ENCODE results near the gene NUTF2. TPM values are rescaled to one million over a fixed set of nuclear protein-coding genes. Genes with fewer than 3 reads are reported as not detected.

Gene NUTF2
- polyA plus RNA-seq, 3 donors from 2014 or later, result 115 to 157 (median 130) TPM

DNA sequence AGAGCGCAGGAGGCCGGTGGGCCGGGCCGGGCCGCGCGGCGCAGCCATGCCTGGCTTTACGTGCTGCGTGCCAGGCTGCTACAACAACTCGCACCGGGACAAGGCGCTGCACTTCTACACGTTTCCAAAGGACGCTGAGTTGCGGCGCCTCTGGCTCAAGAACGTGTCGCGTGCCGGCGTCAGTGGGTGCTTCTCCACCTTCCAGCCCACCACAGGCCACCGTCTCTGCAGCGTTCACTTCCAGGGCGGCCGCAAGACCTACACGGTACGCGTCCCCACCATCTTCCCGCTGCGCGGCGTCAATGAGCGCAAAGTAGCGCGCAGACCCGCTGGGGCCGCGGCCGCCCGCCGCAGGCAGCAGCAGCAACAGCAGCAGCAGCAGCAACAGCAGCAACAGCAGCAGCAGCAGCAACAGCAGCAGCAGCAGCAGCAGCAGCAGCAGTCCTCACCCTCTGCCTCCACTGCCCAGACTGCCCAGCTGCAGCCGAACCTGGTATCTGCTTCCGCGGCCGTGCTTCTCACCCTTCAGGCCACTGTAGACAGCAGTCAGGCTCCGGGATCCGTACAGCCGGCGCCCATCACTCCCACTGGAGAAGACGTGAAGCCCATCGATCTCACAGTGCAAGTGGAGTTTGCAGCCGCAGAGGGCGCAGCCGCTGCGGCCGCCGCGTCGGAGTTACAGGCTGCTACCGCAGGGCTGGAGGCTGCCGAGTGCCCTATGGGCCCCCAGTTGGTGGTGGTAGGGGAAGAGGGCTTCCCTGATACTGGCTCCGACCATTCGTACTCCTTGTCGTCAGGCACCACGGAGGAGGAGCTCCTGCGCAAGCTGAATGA is 4.0 kb upstream of the NUTF2 start:
- no peaks in the 10 kb centered on the region for H3K9me3 Mint-ChIP-seq
- H3K27ac Mint-ChIP-seq, result peak overlapping the region; percentile 89 to 96 (median 94)
- peak; percentile 72 to 76 (median 74) for DNase-seq
- peak overlapping the region; percentile 88 to 96 (median 93) for H3K4me3 Mint-ChIP-seq
- peaks cover 2 to 15% (median 3%) of the 10 kb centered on the region in 3 donors for H3K27me3 Mint-ChIP-seq (ENCODE audit: low read depth in 3 of 3)
- peaks cover 44 to 49% of the 10 kb centered on the region in 2 donors for H3K4me1 Mint-ChIP-seq
- peaks cover 0 to 3% (median 0%) of the 10 kb centered on the region in 3 donors for H3K36me3 Mint-ChIP-seq

DNA sequence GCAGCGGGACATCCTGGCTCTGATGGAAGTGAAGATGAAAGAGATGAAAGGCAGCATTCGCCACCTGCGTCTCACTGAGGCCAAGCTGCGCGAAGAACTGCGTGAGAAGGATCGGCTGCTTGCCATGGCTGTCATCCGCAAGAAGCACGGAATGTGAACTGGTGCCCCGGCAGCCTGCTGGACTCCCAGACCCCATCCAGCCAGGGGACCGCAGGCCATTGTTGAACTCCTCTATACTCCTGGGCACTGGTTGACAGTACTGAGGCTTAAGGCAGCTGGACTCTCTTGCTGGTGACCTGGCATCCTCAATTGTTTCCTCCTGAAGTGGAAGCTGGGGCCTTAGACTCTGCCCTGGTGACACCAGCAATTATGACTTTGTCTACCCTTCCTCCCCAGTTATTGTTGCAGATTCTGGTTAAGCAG is 3.4 kb upstream of the NUTF2 start:
- Mint-ChIP-seq H3K36me3 (peaks cover 0 to 3% (median 0%) of the 10 kb centered on the region in 3 donors), H3K9me3 (no peaks in the 10 kb centered on the region), H3K4me3 (peak overlapping the region; percentile 88 to 96 (median 93)), H3K27ac (peak overlapping the region; percentile 89 to 96 (median 94)), H3K27me3 (ENCODE audit: low read depth in 3 of 3) (peaks cover 2 to 16% (median 3%) of the 10 kb centered on the region in 3 donors), H3K4me1 (peaks cover 49 to 53% of the 10 kb centered on the region in 2 donors)
- DNase-seq, result no peak

DNA sequence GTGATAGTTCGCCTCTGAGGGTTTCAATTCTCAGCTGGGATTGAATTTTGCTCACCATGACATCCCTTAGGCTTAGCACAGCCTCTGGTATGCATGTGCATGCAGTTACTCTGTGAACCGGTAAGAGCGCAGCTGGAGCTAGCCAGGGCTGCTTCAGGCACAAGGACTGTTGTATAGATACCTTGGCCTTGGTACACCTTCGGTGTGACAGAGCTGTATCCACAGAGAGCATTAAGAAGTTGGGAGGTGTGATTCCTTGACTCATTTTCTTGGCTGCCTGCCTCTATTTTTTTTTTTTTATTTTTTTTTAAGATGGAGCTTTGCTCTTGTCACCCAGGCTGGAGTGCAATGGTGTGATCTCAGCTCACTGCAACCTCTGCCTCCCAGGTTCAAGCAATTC is 2.2 kb upstream of the NUTF2 start:
- Mint-ChIP-seq H3K36me3 (peaks cover 0 to 3% (median 0%) of the 10 kb centered on the region in 3 donors), H3K4me3 (peak overlapping the region; percentile 7 to 96 (median 24)), H3K4me1 (peaks cover 53 to 58% of the 10 kb centered on the region in 2 donors), H3K27me3 (ENCODE audit: low read depth in 3 of 3) (peaks cover 2 to 16% (median 3%) of the 10 kb centered on the region in 3 donors), H3K9me3 (no peaks in the 10 kb centered on the region), H3K27ac (peak overlapping the region in 5 of 6 donors; percentile 59 to 94 (median 71))
- DNase-seq, result no peak

DNA sequence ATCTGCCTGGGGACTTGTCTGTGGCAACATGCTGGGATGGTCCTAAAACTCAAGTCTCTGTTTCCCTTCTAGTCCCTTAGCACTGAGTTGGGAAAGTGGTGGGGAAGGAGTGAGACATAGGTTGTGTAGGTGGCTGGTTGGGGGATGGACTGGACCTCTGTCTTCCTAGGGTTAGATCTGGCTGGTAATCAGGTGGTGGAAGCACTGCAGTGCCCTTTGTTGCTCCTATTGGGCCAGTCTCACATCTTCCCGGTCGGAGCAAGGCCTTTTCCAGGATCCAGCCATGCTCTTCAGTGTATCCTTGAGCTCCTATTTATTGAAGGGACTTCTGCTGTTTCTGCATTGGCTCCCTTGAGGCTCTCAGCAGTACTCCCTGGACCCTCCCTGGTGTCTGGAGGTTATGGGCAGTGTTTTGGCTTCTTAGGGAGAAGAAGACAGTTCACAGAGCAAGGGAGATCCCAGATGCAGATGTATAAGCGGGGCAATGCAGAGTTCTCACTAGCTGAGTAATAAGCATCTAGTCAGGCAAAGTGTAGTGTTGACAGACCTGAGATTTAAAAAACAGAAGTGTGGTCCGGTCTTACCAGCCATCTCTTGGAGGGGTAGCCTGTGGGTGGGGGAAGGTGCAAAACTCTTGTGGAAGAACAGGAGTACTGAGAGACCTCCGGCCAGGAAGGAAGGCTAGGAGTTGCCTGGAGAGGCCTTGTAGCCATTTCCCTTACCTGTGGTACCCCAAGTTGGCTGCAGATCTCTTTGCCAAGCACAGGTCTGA is 1.3 kb upstream of the NUTF2 start:
- no peak for DNase-seq
- Mint-ChIP-seq H3K4me3 (peak overlapping the region; percentile 85 to 88 (median 85)), H3K9me3 (no peaks in the 10 kb centered on the region), H3K27ac (peak overlapping the region; percentile 83 to 93 (median 92)), H3K36me3 (peaks cover 0 to 3% (median 0%) of the 10 kb centered on the region in 3 donors), H3K4me1 (peaks cover 55 to 58% of the 10 kb centered on the region in 2 donors), H3K27me3 (ENCODE audit: low read depth in 3 of 3) (peaks cover 2 to 16% (median 3%) of the 10 kb centered on the region in 3 donors)

DNA sequence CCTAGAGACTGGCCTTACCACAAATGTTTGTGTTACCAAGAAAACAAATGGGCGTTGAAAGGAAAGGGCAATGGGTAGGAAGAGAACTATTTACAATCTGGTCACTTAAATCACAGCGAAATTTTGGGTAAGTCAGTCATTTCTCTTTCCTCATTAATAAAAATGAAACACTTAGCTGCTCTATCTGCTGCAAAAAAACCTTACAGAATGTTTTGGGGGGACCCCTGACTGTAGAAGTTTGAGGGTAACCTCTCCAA is 742 bp upstream of the NUTF2 start:
- H3K27me3 Mint-ChIP-seq (ENCODE audit: low read depth in 3 of 3), result peaks cover 2 to 16% (median 3%) of the 10 kb centered on the region in 3 donors
- H3K4me3 Mint-ChIP-seq, result peak overlapping the region; percentile 85 to 88 (median 85)
- peaks cover 0 to 3% (median 0%) of the 10 kb centered on the region in 3 donors for H3K36me3 Mint-ChIP-seq
- no peak for DNase-seq
- peak overlapping the region; percentile 83 to 93 (median 92) for H3K27ac Mint-ChIP-seq
- no peaks in the 10 kb centered on the region for H3K9me3 Mint-ChIP-seq
- H3K4me1 Mint-ChIP-seq, result peaks cover 55 to 58% of the 10 kb centered on the region in 2 donors

DNA sequence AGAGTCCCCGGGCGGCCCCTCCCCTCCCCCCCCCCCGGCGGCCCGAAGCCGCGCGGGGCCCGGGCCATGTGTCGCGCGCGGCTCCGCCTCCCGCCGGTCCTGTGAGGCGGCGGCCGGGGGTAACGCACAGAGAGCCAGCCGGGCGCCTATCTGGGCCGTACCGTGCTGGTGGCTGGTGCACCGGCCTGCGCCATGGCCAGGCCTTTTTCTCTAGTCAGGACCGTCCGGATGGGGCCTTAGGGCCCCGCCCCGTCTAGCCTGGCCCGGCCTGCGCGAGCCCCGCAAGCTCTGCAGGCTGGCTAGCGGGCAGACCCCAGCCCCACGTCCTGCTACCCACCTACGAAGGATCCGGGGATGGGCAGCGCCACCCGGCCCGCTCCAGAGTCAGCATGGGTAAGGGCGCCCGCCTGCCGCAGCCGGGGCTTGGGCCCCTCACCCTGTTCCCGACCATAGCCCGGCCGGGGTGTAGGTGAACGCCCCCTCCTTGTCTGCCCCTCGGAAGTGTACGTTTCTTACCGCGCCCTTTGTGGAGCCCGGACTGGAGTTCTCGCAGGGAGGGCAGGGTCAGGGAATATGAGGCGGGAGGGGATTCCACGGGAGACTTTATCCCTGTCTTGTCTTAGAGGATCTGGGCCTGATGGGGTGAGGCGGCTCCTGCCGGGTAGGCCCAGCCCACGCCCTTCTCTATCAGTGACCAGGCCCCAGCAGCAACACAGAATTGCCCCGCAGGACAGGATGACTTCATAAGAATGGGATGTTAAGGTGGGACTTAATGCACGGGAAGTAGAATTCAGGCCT is 530 bp downstream of the NUTF2 start, which contains the start of gene CENPT:
TSS of gene CENPT (minus strand) at position 630 of the 798 bp plus-strand sequence. CDS start 13,834 bp downstream, outside the sequence.
- peaks cover 0 to 3% (median 0%) of the 10 kb centered on the region in 3 donors for H3K36me3 Mint-ChIP-seq
- H3K4me3 Mint-ChIP-seq, result peak within 1 kb of the TSS; percentile 85 to 88 (median 85)
- H3K4me1 Mint-ChIP-seq, result peaks cover 49 to 50% of the 10 kb centered on the region in 2 donors
- H3K9me3 Mint-ChIP-seq, result no peaks in the 10 kb centered on the region
- peaks cover 1 to 14% (median 2%) of the 10 kb centered on the region in 3 donors for H3K27me3 Mint-ChIP-seq (ENCODE audit: low read depth in 3 of 3)
- DNase-seq, result no peak
- H3K27ac Mint-ChIP-seq, result peak within 1 kb of the TSS; percentile 55 to 92 (median 83)

DNA sequence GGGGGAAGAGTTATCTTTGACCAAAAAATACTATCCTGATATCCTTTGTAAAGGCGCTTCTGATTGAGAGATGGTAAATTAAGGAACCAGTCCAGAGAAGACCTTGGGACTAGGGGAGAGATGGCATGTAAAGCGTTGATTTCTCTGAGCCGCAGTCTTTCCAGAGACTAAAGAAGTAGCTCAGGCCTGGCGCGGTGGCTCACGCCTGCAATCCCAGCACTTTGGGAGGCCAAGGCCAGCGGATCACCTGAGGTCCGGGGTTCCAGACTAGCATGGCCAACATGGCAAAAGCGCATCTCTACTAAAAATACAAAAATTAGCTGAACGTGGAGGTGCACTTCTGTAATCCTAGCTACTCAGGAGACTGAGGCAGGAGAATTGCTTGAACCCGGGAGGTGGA is 1.4 kb downstream of the NUTF2 start:
- Mint-ChIP-seq H3K27me3 (ENCODE audit: low read depth in 3 of 3) (peaks cover 1 to 12% (median 2%) of the 10 kb centered on the region in 3 donors), H3K27ac (peak overlapping the region in 1 of 6 donors; percentile 62), H3K4me1 (peaks cover 44% of the 10 kb centered on the region in 2 donors), H3K4me3 (peak overlapping the region; percentile 75 to 85 (median 83)), H3K9me3 (no peaks in the 10 kb centered on the region), H3K36me3 (peaks cover 0 to 3% (median 0%) of the 10 kb centered on the region in 3 donors)
- no peak for DNase-seq

DNA sequence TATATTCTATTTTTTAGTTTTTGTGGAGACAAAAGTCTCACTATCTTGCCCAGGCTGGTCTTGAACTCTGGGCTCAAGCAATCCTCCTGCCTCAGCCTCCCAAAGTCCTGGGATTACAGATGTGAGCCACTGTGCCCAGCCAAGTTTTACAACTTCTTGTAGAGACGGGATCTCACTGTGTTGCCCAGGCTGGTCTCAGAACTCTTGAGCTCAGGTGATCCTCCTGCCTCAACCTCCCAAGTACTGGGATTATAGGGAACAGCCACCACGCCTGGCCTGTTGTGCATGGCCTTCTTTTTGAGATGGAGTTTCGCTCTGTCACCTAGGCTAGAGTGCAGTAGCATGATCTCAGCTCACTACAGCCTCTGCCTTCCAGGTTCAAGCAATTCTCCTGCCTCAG is 6.9 kb downstream of the NUTF2 start:
- Mint-ChIP-seq H3K36me3 (peaks cover 0 to 3% (median 0%) of the 10 kb centered on the region in 3 donors), H3K27ac (no peak overlapping the region), H3K4me3 (no peak overlapping the region), H3K4me1 (peaks cover 24 to 34% of the 10 kb centered on the region in 2 donors), H3K27me3 (ENCODE audit: low read depth in 3 of 3) (peaks cover 0 to 1% (median 0%) of the 10 kb centered on the region in 3 donors), H3K9me3 (no peaks in the 10 kb centered on the region)
- DNase-seq, result no peak

DNA sequence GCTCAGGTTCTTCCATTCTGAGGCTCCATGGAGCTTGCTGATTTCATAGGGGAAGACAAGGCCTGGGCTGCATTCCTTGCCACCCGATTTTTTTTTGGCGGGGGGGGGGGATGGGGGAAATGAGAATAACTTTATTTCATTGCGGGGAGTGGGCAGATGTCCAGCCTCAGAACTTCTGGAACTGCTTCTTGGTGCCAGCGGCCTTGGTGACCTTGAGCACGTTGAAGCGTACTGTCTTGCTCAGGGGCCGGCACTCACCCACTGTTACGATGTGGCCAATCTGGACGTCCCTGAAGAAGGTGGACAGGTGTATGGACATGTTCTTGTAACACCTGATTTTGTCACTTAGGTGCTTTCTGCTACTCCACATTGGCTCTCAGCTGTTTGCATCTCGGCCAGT is 9.1 kb downstream of the NUTF2 start:
- H3K36me3 Mint-ChIP-seq, result peaks cover 0 to 3% (median 0%) of the 10 kb centered on the region in 3 donors

DNA sequence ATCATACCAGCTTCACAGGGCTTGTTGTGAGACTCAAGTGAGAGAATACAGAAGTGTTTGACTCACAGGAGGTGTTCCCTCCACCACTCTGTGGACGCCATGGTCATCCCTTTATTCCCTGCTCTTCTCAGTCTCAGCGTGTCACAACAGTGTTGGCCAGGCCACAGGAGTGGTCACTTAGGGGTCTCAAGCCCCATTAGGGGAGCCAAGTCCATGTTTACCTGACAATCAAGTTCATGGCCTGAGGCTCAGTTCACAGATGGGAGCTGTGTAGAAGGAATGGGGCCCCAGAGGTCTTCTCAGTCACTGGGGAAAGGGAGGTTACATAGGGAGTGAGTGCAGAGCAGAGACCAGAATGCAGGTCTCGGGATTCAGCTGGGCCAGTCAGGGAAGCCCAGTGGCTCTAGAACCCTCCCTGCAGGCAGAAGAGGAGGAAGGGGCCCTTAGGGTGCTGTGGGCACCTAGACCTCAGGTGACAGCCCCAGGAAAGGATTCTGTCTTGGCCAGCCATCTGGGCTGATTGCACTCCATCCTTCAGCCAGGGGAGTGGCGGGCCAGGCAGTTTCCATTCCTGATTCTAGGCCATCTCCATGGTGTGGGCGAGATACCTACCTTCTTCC is 10.3 kb downstream of the NUTF2 start:
- H3K4me3 Mint-ChIP-seq, result no peak overlapping the region
- peaks cover 0 to 2% (median 1%) of the 10 kb centered on the region in 3 donors for H3K27me3 Mint-ChIP-seq (ENCODE audit: low read depth in 3 of 3)
- DNase-seq, result no peak
- H3K27ac Mint-ChIP-seq, result peak overlapping the region in 4 of 6 donors; percentile 41 to 84 (median 58)
- H3K9me3 Mint-ChIP-seq, result no peaks in the 10 kb centered on the region
- H3K36me3 Mint-ChIP-seq, result peaks cover 0 to 3% (median 0%) of the 10 kb centered on the region in 3 donors
- H3K4me1 Mint-ChIP-seq, result peaks cover 32 to 35% of the 10 kb centered on the region in 2 donors

More for the DNA sequence above, 9.1 kb downstream of the NUTF2 start:
- DNase-seq, result no peak
- Mint-ChIP-seq H3K27ac (no peak overlapping the region), H3K4me1 (peaks cover 25 to 35% of the 10 kb centered on the region in 2 donors), H3K27me3 (ENCODE audit: low read depth in 3 of 3) (peaks cover 0 to 1% (median 0%) of the 10 kb centered on the region in 3 donors), H3K9me3 (no peaks in the 10 kb centered on the region), H3K4me3 (no peak overlapping the region)

DNA sequence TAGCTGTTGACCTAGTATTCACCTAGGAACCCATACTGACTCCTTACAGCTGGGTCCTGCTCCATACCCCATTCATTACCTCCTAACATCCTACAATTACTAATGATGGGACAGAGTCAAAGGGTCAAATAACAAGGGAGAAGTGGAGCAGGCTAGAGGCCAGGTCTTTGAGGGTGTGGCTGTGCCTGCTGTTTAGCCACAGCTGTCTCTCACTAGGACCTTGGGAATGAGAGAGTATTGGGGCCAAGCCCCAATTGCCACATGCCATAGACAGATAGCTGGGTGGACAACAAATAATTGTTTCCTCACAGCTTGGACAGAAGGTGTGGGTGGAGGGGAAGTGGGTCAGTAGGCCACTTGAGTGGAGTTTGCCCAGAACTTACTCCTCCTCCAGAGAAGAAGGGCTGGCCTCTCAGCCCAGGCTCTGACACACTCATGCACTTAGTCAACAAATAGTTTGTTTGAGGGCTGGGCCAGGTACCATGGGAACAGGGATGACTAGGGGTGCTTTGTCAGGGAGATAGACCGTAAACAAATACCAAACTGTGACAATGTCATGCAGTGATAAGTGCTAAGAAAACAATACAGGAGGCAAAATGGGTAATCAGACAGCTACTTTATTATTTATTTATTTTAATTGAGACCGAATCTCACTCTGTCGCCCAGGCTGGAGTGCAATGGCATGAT is 11.0 kb downstream of the NUTF2 start:
- peak in 1 of 3 donors; percentile 30 for DNase-seq
- H3K9me3 Mint-ChIP-seq, result no peaks in the 10 kb centered on the region
- peaks cover 0 to 3% (median 0%) of the 10 kb centered on the region in 3 donors for H3K36me3 Mint-ChIP-seq
- peaks cover 0 to 2% (median 1%) of the 10 kb centered on the region in 3 donors for H3K27me3 Mint-ChIP-seq (ENCODE audit: low read depth in 3 of 3)
- H3K4me3 Mint-ChIP-seq, result no peak overlapping the region
- H3K4me1 Mint-ChIP-seq, result peaks cover 32 to 35% of the 10 kb centered on the region in 2 donors
- H3K27ac Mint-ChIP-seq, result peak overlapping the region; percentile 56 to 84 (median 72)

DNA sequence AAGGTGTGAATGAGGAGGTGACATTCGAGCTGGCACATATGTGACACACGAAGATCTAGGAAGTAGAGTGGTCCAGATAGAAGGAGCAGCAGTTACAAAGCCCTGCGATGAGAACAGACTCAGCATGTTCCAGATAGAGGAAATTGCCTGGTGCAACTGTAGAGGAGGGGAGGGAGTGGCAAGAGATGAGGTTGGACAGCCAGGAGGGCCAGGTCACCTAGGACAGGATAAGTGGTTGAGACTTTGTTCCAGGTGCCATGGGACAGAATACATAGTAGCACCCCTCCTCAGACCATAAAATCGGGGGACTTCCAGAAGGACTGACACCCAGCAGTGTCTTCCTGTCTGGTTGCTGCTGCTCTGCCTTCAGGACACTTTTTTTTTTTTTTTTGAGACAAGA is 11.8 kb downstream of the NUTF2 start:
- Mint-ChIP-seq H3K4me3 (no peak overlapping the region), H3K4me1 (peaks cover 32 to 35% of the 10 kb centered on the region in 2 donors), H3K9me3 (no peaks in the 10 kb centered on the region), H3K27me3 (ENCODE audit: low read depth in 3 of 3) (peaks cover 0 to 2% (median 1%) of the 10 kb centered on the region in 3 donors), H3K36me3 (peaks cover 0 to 3% (median 0%) of the 10 kb centered on the region in 3 donors), H3K27ac (peak overlapping the region; percentile 51 to 88 (median 73))
- DNase-seq, result no peak
